ENCODE results near the gene TBC1D22A. TPM values are rescaled to one million over a fixed set of nuclear protein-coding genes. Genes with fewer than 3 reads are reported as not detected.

The TBC1D22A gene
- polyA plus RNA-seq, 1 donor (not counting 4 experiments of a cell fraction or from before 2014, with no cell fraction given) = 20.9 TPM

DNA sequence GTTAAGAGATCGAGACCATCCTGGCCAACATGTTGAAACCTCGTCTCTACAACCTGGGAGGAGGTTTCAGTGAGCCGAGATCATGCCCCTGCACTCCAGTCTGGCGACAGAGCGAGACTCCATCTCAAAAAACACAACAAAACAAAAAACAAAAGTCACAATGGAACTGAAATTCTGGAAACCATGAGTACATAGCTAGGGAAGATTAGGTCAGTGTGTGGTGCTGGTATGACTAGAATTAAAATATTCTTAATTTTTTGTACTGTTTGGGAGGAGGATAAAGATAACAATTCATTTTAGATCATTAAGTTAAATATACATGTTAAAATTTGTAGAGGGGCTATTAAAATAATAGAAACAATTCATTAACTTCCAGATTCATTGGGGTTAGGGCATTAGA lies 344.4 kb downstream of the TBC1D22A start:
- no peak for TF ChIP-seq EZH2 (IDR thresholded peaks at IDR 0.05; ENCODE audit: low read length)
- TF ChIP-seq, protein P1, sequence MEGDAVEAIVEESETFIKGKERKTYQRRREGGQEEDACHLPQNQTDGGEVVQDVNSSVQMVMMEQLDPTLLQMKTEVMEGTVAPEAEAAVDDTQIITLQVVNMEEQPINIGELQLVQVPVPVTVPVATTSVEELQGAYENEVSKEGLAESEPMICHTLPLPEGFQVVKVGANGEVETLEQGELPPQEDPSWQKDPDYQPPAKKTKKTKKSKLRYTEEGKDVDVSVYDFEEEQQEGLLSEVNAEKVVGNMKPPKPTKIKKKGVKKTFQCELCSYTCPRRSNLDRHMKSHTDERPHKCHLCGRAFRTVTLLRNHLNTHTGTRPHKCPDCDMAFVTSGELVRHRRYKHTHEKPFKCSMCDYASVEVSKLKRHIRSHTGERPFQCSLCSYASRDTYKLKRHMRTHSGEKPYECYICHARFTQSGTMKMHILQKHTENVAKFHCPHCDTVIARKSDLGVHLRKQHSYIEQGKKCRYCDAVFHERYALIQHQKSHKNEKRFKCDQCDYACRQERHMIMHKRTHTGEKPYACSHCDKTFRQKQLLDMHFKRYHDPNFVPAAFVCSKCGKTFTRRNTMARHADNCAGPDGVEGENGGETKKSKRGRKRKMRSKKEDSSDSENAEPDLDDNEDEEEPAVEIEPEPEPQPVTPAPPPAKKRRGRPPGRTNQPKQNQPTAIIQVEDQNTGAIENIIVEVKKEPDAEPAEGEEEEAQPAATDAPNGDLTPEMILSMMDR (optimal IDR thresholded peaks at IDR 0.05 in 1 of 3, IDR thresholded peaks at IDR 0.05 in 1 of 3, conservative IDR thresholded peaks at IDR 0.05 in 1 of 3; ENCODE audit: extremely low read depth in 1 of 3, insufficient read depth in 2 of 3, low read length in 3 of 3) = no peak
- no peak for FAIRE-seq
- Histone ChIP-seq H3K9me3 (ENCODE audit: control insufficient read depth, low read depth, low read length) (no peaks in the 10 kb centered on the region), H3K9me1 (ENCODE audit: control insufficient read depth, extremely low read depth, insufficient read depth, low read length) (no peaks in the 10 kb centered on the region), H4K20me1 (ENCODE audit: control insufficient read depth, extremely low read depth, insufficient read depth, low read length) (no peaks in the 10 kb centered on the region), H3K79me2 (ENCODE audit: control insufficient read depth, insufficient read depth, low read length) (no peaks in the 10 kb centered on the region), H3K36me3 (ENCODE audit: control insufficient read depth in 2 of 2, extremely low read depth in 1 of 2, insufficient read depth in 2 of 2, low read length in 2 of 2) (peaks cover 0 to 2% of the 10 kb centered on the region in 2 experiments), H3K4me2 (ENCODE audit: control insufficient read depth, extremely low read depth, insufficient read depth, low read depth, low read length) (peak overlapping the region; percentile 24), H2AFZ (ENCODE audit: control insufficient read depth, low read length) (no peak overlapping the region), H3K4me1 (ENCODE audit: control insufficient read depth, extremely low read depth, insufficient read depth, low read length) (peaks cover 17% of the 10 kb centered on the region), H3K27ac (ENCODE audit: control insufficient read depth, insufficient read depth, low read length) (peak overlapping the region; percentile 37), H3K4me3 (ENCODE audit: control insufficient read depth in 2 of 3, extremely low read depth in 1 of 3, insufficient read depth in 2 of 3, low read depth in 1 of 3, low read length in 3 of 3) (no peak overlapping the region), H3K9ac (ENCODE audit: control insufficient read depth, extremely low read depth, insufficient read depth, low read length) (no peak overlapping the region), H3K27me3 (ENCODE audit: control insufficient read depth, extremely low read depth, insufficient read depth, low read length) (no peaks in the 10 kb centered on the region)
- dilution Hi-C loops (cut with MboI; ENCODE audit: extremely low pct_ligation_motif_present, low sequenced_read_pairs) = no loop called here
- no peak for DNase-seq (ENCODE audit: low read depth, low spot score)

DNA sequence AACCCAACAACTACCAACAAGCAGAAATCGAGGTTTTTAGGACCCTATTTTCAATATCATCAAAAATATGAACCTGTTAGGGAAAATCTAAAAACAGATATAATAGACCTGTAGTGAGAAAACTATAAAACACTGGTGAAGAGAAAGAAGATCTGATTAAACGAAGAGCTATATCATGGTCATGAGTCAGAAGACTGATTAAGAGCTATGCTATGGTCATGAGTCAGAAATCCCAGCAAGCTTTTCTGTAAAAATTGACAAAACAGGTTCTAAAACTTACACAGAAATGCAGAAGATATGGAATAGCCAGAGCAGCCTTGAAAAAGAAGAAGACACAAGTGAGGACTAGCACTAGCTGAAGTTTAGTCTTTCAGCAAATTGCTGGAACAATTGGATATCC lies 345.0 kb downstream of the TBC1D22A start:
- H4K20me1 ChIP-seq (ENCODE audit: control insufficient read depth, extremely low read depth, insufficient read depth, low read length) = no peaks in the 10 kb centered on the region
- peak overlapping the region; percentile 24 for H3K4me2 ChIP-seq (ENCODE audit: control insufficient read depth, extremely low read depth, insufficient read depth, low read depth, low read length)
- H2AFZ ChIP-seq (ENCODE audit: control insufficient read depth, low read length) = no peak overlapping the region
- no peak overlapping the region for H3K4me3 ChIP-seq (ENCODE audit: control insufficient read depth in 2 of 3, extremely low read depth in 1 of 3, insufficient read depth in 2 of 3, low read depth in 1 of 3, low read length in 3 of 3)
- DNase-seq (ENCODE audit: low read depth, low spot score) (peak; percentile 23), FAIRE-seq (peak; percentile 90)
- peak overlapping the region; percentile 37 for H3K27ac ChIP-seq (ENCODE audit: control insufficient read depth, insufficient read depth, low read length)
- no peak overlapping the region for H3K9ac ChIP-seq (ENCODE audit: control insufficient read depth, extremely low read depth, insufficient read depth, low read length)
- H3K9me3 ChIP-seq (ENCODE audit: control insufficient read depth, low read depth, low read length) = no peaks in the 10 kb centered on the region
- H3K36me3 ChIP-seq (ENCODE audit: control insufficient read depth in 2 of 2, extremely low read depth in 1 of 2, insufficient read depth in 2 of 2, low read length in 2 of 2) = peaks cover 0 to 5% of the 10 kb centered on the region in 2 experiments
- H3K4me1 ChIP-seq (ENCODE audit: control insufficient read depth, extremely low read depth, insufficient read depth, low read length) = peaks cover 17% of the 10 kb centered on the region
- H3K9me1 ChIP-seq (ENCODE audit: control insufficient read depth, extremely low read depth, insufficient read depth, low read length) = no peaks in the 10 kb centered on the region
- no peaks in the 10 kb centered on the region for H3K79me2 ChIP-seq (ENCODE audit: control insufficient read depth, insufficient read depth, low read length)
- no peaks in the 10 kb centered on the region for H3K27me3 ChIP-seq (ENCODE audit: control insufficient read depth, extremely low read depth, insufficient read depth, low read length)
- no peak for TF ChIP-seq EZH2 (IDR thresholded peaks at IDR 0.05; ENCODE audit: low read length)
- TF ChIP-seq, protein P1 (optimal IDR thresholded peaks at IDR 0.05 in 1 of 3, IDR thresholded peaks at IDR 0.05 in 1 of 3, conservative IDR thresholded peaks at IDR 0.05 in 1 of 3; ENCODE audit: extremely low read depth in 1 of 3, insufficient read depth in 2 of 3, low read length in 3 of 3) = no peak
- dilution Hi-C loops (cut with MboI; ENCODE audit: extremely low pct_ligation_motif_present, low sequenced_read_pairs) = no loop called here

All from keratinocyte (primary cell).